Prostate gland (tissue), 2 donors: ENCODE data around the gene CFAP300.

Source experiments
- CTCF ChIP-seq, 4 experiments: fragments of 200-600 bp in 2 of 4; fragments of 450-650 bp in 2 of 4; sonication (generic) in 2 of 4; IDR thresholded peaks; 1 replicate in 3 of 4; 2 replicates in 1 of 4; pipeline ENCODE4 v1.5.1; 2016 to 2019; ENCODE audit warnings: antibody characterized with exemption in 4 of 4, mild to moderate bottlenecking in 2 of 4, moderate library complexity in 2 of 4
- POLR2A ChIP-seq: fragments of 450-650 bp; IDR thresholded peaks from one replicate; pipeline ENCODE4 v1.6.1; 2016; ENCODE audit warnings: antibody characterized with exemption, mild to moderate bottlenecking
- POLR2AphosphoS5 ChIP-seq: sonication (generic); formaldehyde crosslinking; IDR thresholded peaks from one replicate; pipeline ENCODE4 v1.6.1; 2017; ENCODE audit warnings: antibody characterized with exemption

- no peak for TF ChIP-seq CTCF (IDR thresholded peaks at IDR 0.05)
- peak; percentile 80 for TF ChIP-seq POLR2AphosphoS5
- TF ChIP-seq POLR2A = no peak
Observed at GRCh38 chr11:102115557-102115956, 68.3 kb downstream of the CFAP300 start.
